Testis (tissue), 2 donors: ENCODE data around the gene TP73.

Source experiments
- CTCF ChIP-seq, 3 experiments: fragments of 450-650 bp in 2 of 3; fragments of 200-600 bp in 1 of 3; sonication (generic) in 1 of 3; IDR thresholded peaks; one replicate each; pipeline ENCODE4 v1.5.1; 2016 to 2019; ENCODE audit warnings: antibody characterized with exemption in 3 of 3, mild to moderate bottlenecking in 2 of 3, moderate library complexity in 1 of 3
- POLR2A ChIP-seq: fragments of 450-650 bp; IDR thresholded peaks from one replicate; pipeline ENCODE4 v1.6.1; 2017; ENCODE audit warnings: antibody characterized with exemption, mild to moderate bottlenecking, moderate library complexity

GRCh38 chr1:3679799-3680453, 27.6 kb downstream of the TP73 start:
- TF ChIP-seq CTCF (IDR thresholded peaks at IDR 0.05) = no peak
- TF ChIP-seq POLR2A = no peak
